Muscle layer of colon (tissue), 2 donors: Measurements from ENCODE around the gene OLR1.
A peak's percentile ranks its signal among the peaks of the same experiment; 100 is the strongest.
"Not testable (repeated sequence)": the region's sequence is repeated elsewhere in the genome, so short reads cannot be mapped to it uniquely, and the experiment has no call there.

ENCODE experiments used
- H3K27ac ChIP-seq: one replicate; pipeline ENCODE4 v1.7.0; 2013; ENCODE audit warnings: low read depth, mild to moderate bottlenecking, low read length, moderate library complexity
- H3K27me3 ChIP-seq, 2 donors: one replicate each; pipeline ENCODE4 v1.7.0; 2013; ENCODE audit warnings: low read length in 2 of 2, mild to moderate bottlenecking in 2 of 2; ENCODE audit not compliant: insufficient read depth in 2 of 2, control insufficient read depth in 1 of 2
- H3K36me3 ChIP-seq: one replicate; pipeline ENCODE4 v1.7.0; 2013; ENCODE audit warnings: mild to moderate bottlenecking, low read length; ENCODE audit not compliant: insufficient read depth
- H3K4me1 ChIP-seq: one replicate; pipeline ENCODE4 v1.7.0; 2013; ENCODE audit warnings: mild to moderate bottlenecking, low read length; ENCODE audit not compliant: insufficient read depth
- H3K4me3 ChIP-seq, 2 donors: one replicate each; pipeline ENCODE4 v1.7.0; 2013; ENCODE audit warnings: low read length in 2 of 2, low read depth in 1 of 2, mild to moderate bottlenecking in 1 of 2, moderate library complexity in 1 of 2
- H3K9ac ChIP-seq: one replicate; pipeline ENCODE4 v1.7.0; 2013; ENCODE audit warnings: low read length
- H3K9me3 ChIP-seq: one replicate; pipeline ENCODE4 v1.7.0; 2013; ENCODE audit warnings: mild to moderate bottlenecking, low read length
- donor health status: abdominal sarcoma.
- donor health status: Adenocarcinoma of cecum.

Gene OLR1

GRCh38 chr12:10211101-10211939, 39.4 kb upstream of the OLR1 start:
- no peak overlapping the region for H3K9ac ChIP-seq
- peak overlapping the region; percentile 35 for H3K27ac ChIP-seq
- H3K9me3 ChIP-seq, result no peaks in the 10 kb centered on the region
- H3K36me3 ChIP-seq, result no peaks in the 10 kb centered on the region
- H3K4me3 ChIP-seq, result no peak overlapping the region
- peaks cover 9% of the 10 kb centered on the region for H3K4me1 ChIP-seq
- no peaks in the 10 kb centered on the region for H3K27me3 ChIP-seq

- Histone ChIP-seq H3K27me3 (no peaks in the 10 kb centered on the region), H3K9me3 (no peaks in the 10 kb centered on the region), H3K27ac (no peak overlapping the region), H3K36me3 (no peaks in the 10 kb centered on the region), H3K9ac (no peak overlapping the region), H3K4me1 (peaks cover 5% of the 10 kb centered on the region), H3K4me3 (no peak overlapping the region)
These were observed 38.3 kb upstream of the OLR1 start for GRCh38 chr12:10210225-10210624.

- Histone ChIP-seq H3K9me3 (no peaks in the 10 kb centered on the region), H3K36me3 (no peaks in the 10 kb centered on the region), H3K27ac (no peak overlapping the region), H3K9ac (no peak overlapping the region), H3K4me3 (no peak overlapping the region), H3K4me1 (no peaks in the 10 kb centered on the region), H3K27me3 (no peaks in the 10 kb centered on the region)
These were observed 35.2 kb upstream of the OLR1 start for GRCh38 chr12:10207136-10207535.

GRCh38 chr12:10205220-10205807, 33.4 kb upstream of the OLR1 start:
- Histone ChIP-seq H3K27ac (no peak overlapping the region), H3K4me3 (no peak overlapping the region), H3K9ac (no peak overlapping the region), H3K36me3 (no peaks in the 10 kb centered on the region), H3K4me1 (no peaks in the 10 kb centered on the region), H3K27me3 (no peaks in the 10 kb centered on the region), H3K9me3 (no peaks in the 10 kb centered on the region)

- not testable (repeated sequence) for H3K27ac ChIP-seq, H3K36me3 ChIP-seq, H3K9ac ChIP-seq, H3K27me3 ChIP-seq, H3K9me3 ChIP-seq, H3K4me3 ChIP-seq, H3K4me1 ChIP-seq
These were observed 32.6 kb upstream of the OLR1 start for GRCh38 chr12:10204495-10204894.

- H3K27me3 ChIP-seq, result no peaks in the 10 kb centered on the region
- H3K36me3 ChIP-seq, result no peaks in the 10 kb centered on the region
- H3K9me3 ChIP-seq, result no peaks in the 10 kb centered on the region
- H3K27ac ChIP-seq, result no peak overlapping the region
- no peak overlapping the region for H3K9ac ChIP-seq
- H3K4me1 ChIP-seq, result no peaks in the 10 kb centered on the region
- no peak overlapping the region for H3K4me3 ChIP-seq
These were observed 25.9 kb upstream of the OLR1 start for GRCh38 chr12:10197879-10198278.

- Histone ChIP-seq H3K9me3 (no peaks in the 10 kb centered on the region), H3K27ac (no peak overlapping the region), H3K4me1 (no peaks in the 10 kb centered on the region), H3K36me3 (no peaks in the 10 kb centered on the region), H3K9ac (no peak overlapping the region), H3K27me3 (no peaks in the 10 kb centered on the region), H3K4me3 (no peak overlapping the region)
These were observed 24.3 kb upstream of the OLR1 start for GRCh38 chr12:10196210-10196609.

- Histone ChIP-seq H3K27me3 (no peaks in the 10 kb centered on the region), H3K27ac (no peak overlapping the region), H3K4me1 (peaks cover 4% of the 10 kb centered on the region), H3K9me3 (no peaks in the 10 kb centered on the region), H3K9ac (no peak overlapping the region), H3K4me3 (no peak overlapping the region), H3K36me3 (no peaks in the 10 kb centered on the region)
These were observed 22.3 kb upstream of the OLR1 start for GRCh38 chr12:10194160-10194670.

- Histone ChIP-seq H3K4me1 (peaks cover 4% of the 10 kb centered on the region), H3K36me3 (no peaks in the 10 kb centered on the region), H3K27ac (no peak overlapping the region), H3K4me3 (no peak overlapping the region), H3K9me3 (no peaks in the 10 kb centered on the region), H3K9ac (no peak overlapping the region), H3K27me3 (no peaks in the 10 kb centered on the region)
These were observed 19.9 kb upstream of the OLR1 start for GRCh38 chr12:10191865-10192264.

GRCh38 chr12:10190558-10191388, 18.8 kb upstream of the OLR1 start:
- H3K4me3 ChIP-seq, result no peak overlapping the region
- H3K27me3 ChIP-seq, result no peaks in the 10 kb centered on the region
- H3K9me3 ChIP-seq, result no peaks in the 10 kb centered on the region
- peaks cover 4% of the 10 kb centered on the region for H3K4me1 ChIP-seq
- H3K36me3 ChIP-seq, result no peaks in the 10 kb centered on the region
- H3K27ac ChIP-seq, result no peak overlapping the region
- no peak overlapping the region for H3K9ac ChIP-seq

GRCh38 chr12:10189653-10190052, 17.7 kb upstream of the OLR1 start:
- no peaks in the 10 kb centered on the region for H3K36me3 ChIP-seq
- H3K27ac ChIP-seq, result no peak overlapping the region
- no peaks in the 10 kb centered on the region for H3K27me3 ChIP-seq
- H3K9me3 ChIP-seq, result no peaks in the 10 kb centered on the region
- H3K9ac ChIP-seq, result no peak overlapping the region
- H3K4me3 ChIP-seq, result no peak overlapping the region
- H3K4me1 ChIP-seq, result peaks cover 4% of the 10 kb centered on the region
